GM12878 (cell line): ENCODE data around the gene UROD. TPM values are rescaled to one million over a fixed set of nuclear protein-coding genes. Genes with fewer than 3 reads are reported as not detected.
A peak's percentile ranks its signal among the peaks of the same experiment; 100 is the strongest.

Experiments used
- ATAC-seq: fragments of 200-7000 bp; cut with Tn5 transposase; 3 replicates; pipeline ENCODE4 v1.9.1; 2020; ENCODE audit warnings: mild to moderate bottlenecking, moderate library complexity
- BruUV-seq: library from RNA; stranded (reverse); fragments of 400-500 nt; replicated peaks from 2 replicates; lab custom pipeline; 2021; lab: Mats Ljungman, UMichigan
- CTCF ChIA-PET: fragments of 300-600 bp; sonication (Branson Sonifier 250); formaldehyde crosslinking; extraction: SDS; loops from one replicate; lab custom pipeline; 2021; ENCODE audit warnings: inconsistent platforms; lab: Yijun Ruan, JAX
- POLR2A ChIA-PET: fragments of 350-600 bp; formaldehyde crosslinking; extraction: SDS; loops from one replicate; lab custom pipeline; 2021; ENCODE audit warnings: inconsistent platforms; lab: Charles Lee
- RAD21 ChIA-PET: fragments of 300-600 bp; sonication (Branson Sonifier 250); formaldehyde crosslinking; loops from one replicate; lab custom pipeline; 2023; ENCODE audit warnings: antibody characterized with exemption; ENCODE audit not compliant: unreplicated experiment; lab: Charles Lee
- SMC1A ChIA-PET: fragments of 300-600 bp; sonication (Branson Sonifier 250); formaldehyde crosslinking; loops from one replicate; lab custom pipeline; 2023; ENCODE audit not compliant: unreplicated experiment, uncharacterized antibody; lab: Charles Lee
- DNase-seq: peaks from one replicate; pipeline ENCODE4 v3.0.0-alpha.2; 2011; ENCODE audit warnings: low read depth, low spot score
- FAIRE-seq: peaks from 3 replicates; lab custom pipeline; 2011; peaks lifted over from hg19 to GRCh38; lab: Jason Lieb, UNC
- H2AFZ ChIP-seq: 2 replicates; pipeline ENCODE4 v1.6.0; 2011; ENCODE audit warnings: low read depth, low read length, control low read depth; ENCODE audit not compliant: control insufficient read depth
- H3K27ac ChIP-seq: 2 replicates; pipeline ENCODE4 v1.5.1; 2011; ENCODE audit warnings: control low read depth; ENCODE audit not compliant: control insufficient read depth, insufficient read depth
- H3K27me3 ChIP-seq, 2 experiments: replicated peaks in 1 of 2; 2 replicates each; pipeline versions ENCODE4 v1.6.0 to v1.6.1; 2011; ENCODE audit warnings: low read length in 1 of 2; ENCODE audit not compliant: control insufficient read depth in 2 of 2, insufficient read depth in 2 of 2
- H3K36me3 ChIP-seq, 2 experiments: 2 replicates each; pipeline ENCODE4 v1.5.1; 2011; ENCODE audit warnings: low read length in 1 of 2; ENCODE audit not compliant: control insufficient read depth in 2 of 2, insufficient read depth in 2 of 2
- H3K4me1 ChIP-seq: 2 replicates; pipeline ENCODE4 v1.6.1; 2011; ENCODE audit warnings: mild to moderate bottlenecking, low read length, moderate library complexity, mixed read lengths; ENCODE audit not compliant: control insufficient read depth, insufficient read depth
- H3K4me2 ChIP-seq: 2 replicates; pipeline ENCODE4 v1.6.0; 2011; ENCODE audit warnings: control low read depth; ENCODE audit not compliant: control insufficient read depth, insufficient read depth
- H3K4me3 ChIP-seq: fragments of 200-600 bp; sonication (generic); 2 replicates; pipeline ENCODE4 v1.5.1; 2016
- H3K79me2 ChIP-seq: 2 replicates; pipeline ENCODE4 v1.6.0; 2011; ENCODE audit warnings: low read length; ENCODE audit not compliant: control insufficient read depth, insufficient read depth
- H3K9ac ChIP-seq: 2 replicates; pipeline ENCODE4 v1.8.0; 2011; ENCODE audit warnings: low read length, control low read depth, mixed read lengths; ENCODE audit not compliant: control insufficient read depth, insufficient read depth
- H3K9me3 ChIP-seq: replicated peaks from 3 replicates; pipeline ENCODE4 v1.5.1; 2011; ENCODE audit warnings: mild to moderate bottlenecking, low read length; ENCODE audit not compliant: control insufficient read depth, insufficient read depth
- H4K20me1 ChIP-seq: 2 replicates; pipeline ENCODE4 v1.6.0; 2011; ENCODE audit not compliant: control insufficient read depth, insufficient read depth
- EGR1 ChIP-seq, 2 experiments: IDR thresholded peaks; 1 replicate in 1 of 2; 2 replicates in 1 of 2; pipeline ENCODE4 v1.6.1; 2011 to 2012; ENCODE audit warnings: low read depth in 2 of 2, low read length in 2 of 2, borderline replicate concordance in 1 of 2, mild to moderate bottlenecking in 1 of 2, moderate library complexity in 1 of 2
- GABPA ChIP-seq: IDR thresholded peaks from 2 replicates; pipeline ENCODE4 v1.6.1; 2014; ENCODE audit warnings: antibody characterized with exemption, low read depth, mild to moderate bottlenecking, inconsistent platforms
- HDGF ChIP-seq: fragments of 450-650 bp; IDR thresholded peaks from 2 replicates; pipeline ENCODE4 v1.6.1; 2016; ENCODE audit warnings: antibody characterized with exemption
- HSF1 ChIP-seq: fragments of 150-350 bp; IDR thresholded peaks from 2 replicates; pipeline ENCODE4 v1.6.1; 2014; ENCODE audit warnings: mild to moderate bottlenecking, low read depth, low read length
- LARP7 ChIP-seq: fragments of 450-650 bp; IDR thresholded peaks from 2 replicates; pipeline ENCODE4 v1.6.1; 2017; ENCODE audit warnings: mild to moderate bottlenecking
- PAX8 ChIP-seq: fragments of 450-650 bp; IDR thresholded peaks from 2 replicates; pipeline ENCODE4 v1.6.1; 2017; ENCODE audit warnings: mild to moderate bottlenecking, moderate library complexity
- RELA ChIP-seq: fragments of 450-650 bp; IDR thresholded peaks from 2 replicates; pipeline ENCODE4 v1.8.0; 2014; ENCODE audit warnings: borderline replicate concordance; ENCODE audit not compliant: partially characterized antibody
- RFX5 ChIP-seq: IDR thresholded peaks from 2 replicates; pipeline ENCODE4 v1.6.1; 2011; ENCODE audit warnings: low read depth, low read length, improper control_type of control experiment
- RUNX3 ChIP-seq: IDR thresholded peaks from 2 replicates; pipeline ENCODE4 v1.6.1; 2012; ENCODE audit warnings: low read length, inconsistent platforms
- SREBF2 ChIP-seq: IDR thresholded peaks from 2 replicates; pipeline ENCODE4 v1.6.1; 2012; ENCODE audit warnings: mild to moderate bottlenecking, low read length
- WRNIP1 ChIP-seq: IDR thresholded peaks from 2 replicates; pipeline ENCODE4 v1.6.1; 2011; ENCODE audit warnings: low read depth, low read length, improper control_type of control experiment, borderline replicate concordance
- YBX1 ChIP-seq: fragments of 450-650 bp; IDR thresholded peaks from 2 replicates; pipeline ENCODE4 v1.6.1; 2016; ENCODE audit warnings: antibody characterized with exemption
- YY1 ChIP-seq: IDR thresholded peaks from 2 replicates; pipeline ENCODE4 v1.6.1; 2011; ENCODE audit warnings: low read depth, mild to moderate bottlenecking, low read length
- WGBS: methylation state at CpG from one replicate; pipeline ENCODE4 v1.1.6; 2016; ENCODE audit warnings: low lambda C conversion rate; ENCODE audit not compliant: insufficient replicate concordance, insufficient coverage; ENCODE audit errors: missing lambda C conversion rate; 5-methylcytosine and 5-hydroxymethylcytosine counted together
- in situ Hi-C: fragments of 300-500 bp; cut with MboI; formaldehyde crosslinking; loops from 9 replicates; pipeline ENCODE4 v1.14.3; 2018; ENCODE audit warnings: mixed read lengths
- intact Hi-C: fragments of 100-400 bp; cut with micrococcal nuclease; formaldehyde crosslinking; loops from one replicate; pipeline ENCODE4 v1.14.2; 2022; ENCODE audit not compliant: unreplicated experiment
- polyA plus RNA-seq, 11 experiments: library from polyadenylated mRNA; depleted of rRNA in 4 of 11; unstranded in 6 of 11; stranded (reverse) in 5 of 11; fragments of >200 nt; fragmentation: Nextera tagmentation in 4 of 11; fragmentation: Illumina TruSeq in 1 of 11; extraction: Ambion mirVana in 4 of 11; extraction: Trizol in 1 of 11; gene quantifications; 1 replicate in 1 of 11; 2 replicates in 10 of 11; pipeline versions ENCODE4 v1.2.1 to v1.2.3, GENCODE V29; 2011 to 2016; ENCODE audit warnings: inconsistent platforms in 2 of 11, missing spikeins in 2 of 11, low read depth in 1 of 11
- total RNA-seq, 4 experiments: library from RNA; depleted of rRNA in 3 of 4; stranded (reverse); fragments of >200 nt in 3 of 4; fragmentation: Illumina TruSeq in 1 of 4; extraction: Trizol in 1 of 4; gene quantifications; 2 replicates each; pipeline versions ENCODE4 v1.2.1 to v1.2.3, GENCODE V29; 2013 to 2021

The UROD gene
- total and polyA plus RNA-seq, 10 of the 15 experiments (the other 5 are each of a cell fraction or from before 2014, with no cell fraction given) = 65.8 to 330 (median 102) TPM

GRCh38 chr1:45010855-45011811 lies 921 bp upstream of the UROD start, which contains the start of gene HECTD3 (continued):
- TF ChIP-seq HDGF (peak; percentile 93), LARP7 (peak; percentile 81; the same call in 1 of the 2 replicates), SREBF2 (no peak)

GRCh38 chr1:45012639-45013278 lies 705 bp downstream of the UROD start:
- Histone ChIP-seq H3K4me1 (peaks cover 17% of the 10 kb centered on the region), H2AFZ (peak overlapping the region; percentile 82), H3K9ac (peak overlapping the region; percentile 78), H4K20me1 (no peaks in the 10 kb centered on the region), H3K79me2 (peaks cover 16% of the 10 kb centered on the region), H3K27ac (peak overlapping the region; percentile 66), H3K4me3 (peak overlapping the region; percentile 90), H3K36me3 (peaks cover 0 to 5% of the 10 kb centered on the region in 2 experiments; a peak in 1 of 4 replicates), H3K9me3 (no peaks in the 10 kb centered on the region), H3K27me3 (no peaks in the 10 kb centered on the region), H3K4me2 (peak overlapping the region; percentile 99)
- ChIA-PET CTCF (interaction anchor here (1.2 to 11.4 kb wide), 21 partner anchors 15 to 481 kb away, joined by 3 to 252 read pairs (median 11); partner anchors contain the start of genes BEST4, EIF2B3, MUTYH and PLK3), SMC1A (interaction anchor here (0.5 to 12.5 kb wide), 18 partner anchors 26 to 488 kb away, joined by 3 to 284 read pairs (median 4); partner anchors contain the start of genes BEST4, CCDC163, EIF2B3 and MMACHC), RAD21 (interaction anchor here (0.5 to 12.5 kb wide), 20 partner anchors 10 to 481 kb away, joined by 3 to 313 read pairs (median 8); partner anchors contain the start of genes BTBD19, EIF2B3, MUTYH and PLK3), POLR2A (interaction anchor here (0.5 to 3.2 kb wide), 17 partner anchors 13 to 480 kb away, joined by 3 to 26 read pairs (median 8); partner anchors contain the start of genes BTBD19, EIF2B3, MUTYH and RNU5D-1)
- no TSS peak for BruUV-seq
- in situ Hi-C loops (loop anchor here (5.0 kb wide), 3 partner anchors 290 to 570 kb away; partner anchors contain the start of genes NASP and TESK2), intact Hi-C loops (loop anchor here (2.0 to 10.0 kb wide), 5 partner anchors 220 to 572 kb away; partner anchors contain the start of genes MUTYH, NASP, RNU5D-1 and TOE1)
- FAIRE-seq = no peak
- ATAC-seq = peak; percentile 6; the same call in 2 of the 3 replicates
- no peak for DNase-seq
- TF ChIP-seq EGR1 (IDR thresholded peaks at IDR 0.05; ENCODE audit: borderline replicate concordance in 1 of 2, low read depth in 2 of 2, low read length in 2 of 2) = no peak
- no peak for TF ChIP-seq RELA
- TF ChIP-seq GABPA = no peak
- no peak for TF ChIP-seq WRNIP1
- no peak for TF ChIP-seq YBX1
- TF ChIP-seq RFX5 = no peak
- TF ChIP-seq HSF1 = no peak
- no peak for TF ChIP-seq PAX8
- TF ChIP-seq RUNX3 = no peak
- no peak for TF ChIP-seq YY1
- WGBS = 11% methylated on average over 21 of the region's 21 CpGs
